ENCODE measurements around the gene ZSCAN12.

- TF ChIP-seq GATA2 (IDR thresholded peaks at IDR 0.05; ENCODE audit: low read depth, low read length) (no peak), GATA3 (IDR thresholded peaks at IDR 0.05; ENCODE audit: low read depth, low read length) (no peak)
Observed at GRCh38 chr6:28371706-28372451, 27.7 kb downstream of the ZSCAN12 start.

Data from SH-SY5Y (cell line).